Upper lobe of left lung (tissue), 6 donors: ENCODE measurements around the gene PLAC1. TPM values are rescaled to one million over a fixed set of nuclear protein-coding genes. Genes with fewer than 3 reads are reported as not detected.

Experiments used
- ATAC-seq, 2 donors: fragments of 200-7000 bp; cut with Tn5 transposase; one replicate each; pipeline ENCODE4 v1.9.1; 2022; ENCODE audit warnings: mild to moderate bottlenecking in 2 of 2, moderate library complexity in 2 of 2; ENCODE audit not compliant: low FRiP score in 2 of 2
- DNase-seq, 2 donors: peaks; one replicate each; pipeline ENCODE4 v3.0.0-alpha.2; 2019 to 2020
- H3K27ac ChIP-seq, 4 donors: fragments of 200-600 bp; sonication (generic); one replicate each; pipeline ENCODE4 v1.5.1; 2016 to 2019
- H3K27me3 ChIP-seq, 4 donors: fragments of 200-600 bp; sonication (generic); one replicate each; pipeline ENCODE4 v1.5.1; 2017 to 2019
- H3K36me3 ChIP-seq, 4 donors: fragments of 200-600 bp; sonication (generic); one replicate each; pipeline ENCODE4 v1.5.1; 2016 to 2019
- H3K4me1 ChIP-seq, 4 donors: fragments of 200-600 bp; sonication (generic); one replicate each; pipeline ENCODE4 v1.5.1; 2018 to 2019
- H3K4me3 ChIP-seq, 4 donors: fragments of 200-600 bp; sonication (generic); one replicate each; pipeline ENCODE4 v1.5.1; 2017 to 2019; ENCODE audit warnings: mild to moderate bottlenecking in 2 of 4, moderate library complexity in 1 of 4
- H3K9me3 ChIP-seq, 4 donors: fragments of 200-600 bp; sonication (generic); one replicate each; pipeline ENCODE4 v1.5.1; 2018 to 2019
- CTCF ChIP-seq, 6 experiments: fragments of 450-650 bp in 4 of 6; fragments of 200-600 bp in 2 of 6; sonication (generic) in 2 of 6; IDR thresholded peaks; one replicate each; pipeline ENCODE4 v1.5.1; 2016 to 2019; ENCODE audit warnings: antibody characterized with exemption in 6 of 6
- EP300 ChIP-seq, 4 donors: sonication (generic); formaldehyde crosslinking; IDR thresholded peaks; one replicate each; pipeline ENCODE4 v1.5.1; 2017; ENCODE audit warnings: antibody characterized with exemption in 4 of 4, control low read depth in 2 of 4
- POLR2A ChIP-seq, 4 donors: fragments of 450-650 bp; IDR thresholded peaks; one replicate each; pipeline ENCODE4 v1.5.1; 2016 to 2017; ENCODE audit warnings: antibody characterized with exemption in 4 of 4, mild to moderate bottlenecking in 2 of 4
- POLR2AphosphoS5 ChIP-seq, 2 donors: sonication (generic); formaldehyde crosslinking; IDR thresholded peaks; one replicate each; pipeline ENCODE4 v1.5.1; 2017; ENCODE audit warnings: antibody characterized with exemption in 2 of 2
- WGBS, 2 donors: methylation state at CpG; one replicate each; pipeline ENCODE4 v1.1.5; 2017 to 2018; 5-methylcytosine and 5-hydroxymethylcytosine counted together
- total RNA-seq, 6 donors: library from RNA; depleted of rRNA in 4 of 6; stranded (reverse); fragments of >200 nt in 4 of 6; gene quantifications; one replicate each; pipeline versions ENCODE4 v1.1.0 to v1.2.1, GENCODE V29; 2016 to 2021
- donor health status: DM: no; HTN: no; CAD: no; lungs with moderate emphysema.
- donor health status: DM: no; HTN: yes; CAD: no; lungs with severe emphysema.

The PLAC1 gene
- total RNA-seq, 6 donors from 2014 or later: not detected

- no peak for DNase-seq
- peak in 1 of 2 donors; percentile 63 for ATAC-seq
- TF ChIP-seq POLR2AphosphoS5 (IDR thresholded peaks at IDR 0.05): no peak
- TF ChIP-seq EP300 (IDR thresholded peaks at IDR 0.05): no peak
- no peak for TF ChIP-seq CTCF (IDR thresholded peaks at IDR 0.05)
- TF ChIP-seq POLR2A (IDR thresholded peaks at IDR 0.05): no peak
- Histone ChIP-seq H3K9me3 (no peaks in the 10 kb centered on the region), H3K4me3 (no peak overlapping the region), H3K36me3 (no peaks in the 10 kb centered on the region), H3K4me1 (peaks cover 0 to 7% (median 2%) of the 10 kb centered on the region in 4 donors), H3K27ac (no peak overlapping the region), H3K27me3 (no peaks in the 10 kb centered on the region)
- 24 to 51% methylated on average over 3 to 6 of the region's 6 CpGs for WGBS, 2 donors
Measured at GRCh38 chrX:134622056-134622812, 36.0 kb downstream of the PLAC1 start.

GRCh38 chrX:134619838-134620237 is 38.4 kb downstream of the PLAC1 start:
- TF ChIP-seq CTCF (IDR thresholded peaks at IDR 0.05) (no peak), POLR2A (IDR thresholded peaks at IDR 0.05) (no peak), POLR2AphosphoS5 (IDR thresholded peaks at IDR 0.05) (no peak), EP300 (IDR thresholded peaks at IDR 0.05) (no peak)
- no peak for ATAC-seq
- no peaks in the 10 kb centered on the region for H3K27me3 ChIP-seq

GRCh38 chrX:134613396-134613795 is 44.9 kb downstream of the PLAC1 start:
- H3K4me3 ChIP-seq: no peak overlapping the region
- no peaks in the 10 kb centered on the region for H3K9me3 ChIP-seq
- ATAC-seq (no peak), DNase-seq (no peak)
- H3K4me1 ChIP-seq: no peaks in the 10 kb centered on the region
- TF ChIP-seq EP300 (IDR thresholded peaks at IDR 0.05) (no peak), POLR2AphosphoS5 (IDR thresholded peaks at IDR 0.05) (no peak), POLR2A (IDR thresholded peaks at IDR 0.05) (no peak), CTCF (IDR thresholded peaks at IDR 0.05) (no peak)
- no peaks in the 10 kb centered on the region for H3K27me3 ChIP-seq
- H3K27ac ChIP-seq: no peak overlapping the region
- 67 to 85% methylated on average over 3 of the region's 3 CpGs for WGBS, 2 donors
- no peaks in the 10 kb centered on the region for H3K36me3 ChIP-seq

More at GRCh38 chrX:134619838-134620237, 38.4 kb downstream of the PLAC1 start:
- H3K36me3 ChIP-seq: no peaks in the 10 kb centered on the region
- H3K27ac ChIP-seq: no peak overlapping the region
- no peaks in the 10 kb centered on the region for H3K9me3 ChIP-seq
- peaks cover 0 to 7% (median 2%) of the 10 kb centered on the region in 4 donors for H3K4me1 ChIP-seq
- no peak overlapping the region for H3K4me3 ChIP-seq
- DNase-seq: no peak
- WGBS, 2 donors: 86 to 90% methylated on average over 1 of the region's 1 CpG

GRCh38 chrX:134608153-134608552 is 50.1 kb downstream of the PLAC1 start:
- H3K4me3 ChIP-seq: no peak overlapping the region

More at GRCh38 chrX:134608153-134608552, 50.1 kb downstream of the PLAC1 start:
- no peak for DNase-seq
- Histone ChIP-seq H3K4me1 (no peaks in the 10 kb centered on the region), H3K27ac (no peak overlapping the region), H3K9me3 (no peaks in the 10 kb centered on the region), H3K27me3 (no peaks in the 10 kb centered on the region), H3K36me3 (no peaks in the 10 kb centered on the region)
- ATAC-seq: no peak
- TF ChIP-seq EP300 (IDR thresholded peaks at IDR 0.05) (no peak), POLR2AphosphoS5 (IDR thresholded peaks at IDR 0.05) (no peak), CTCF (IDR thresholded peaks at IDR 0.05) (no peak), POLR2A (IDR thresholded peaks at IDR 0.05) (no peak)
- WGBS, 2 donors: 96 to 100% methylated on average over 1 of the region's 1 CpG
